Trophoblast cell (in vitro differentiated cells and primary cell): ENCODE data around the gene IL4.

Experiments used
- DNase-seq, 2 donors: peaks; one replicate each; pipeline ENCODE4 v3.0.0-alpha.2; 2016
- H2AFZ ChIP-seq: 2 replicates; pipeline ENCODE4 v1.6.1; 2013; ENCODE audit warnings: low read length, moderate library complexity, mild to moderate bottlenecking; ENCODE audit not compliant: insufficient read depth, poor library complexity
- H2AK5ac ChIP-seq: 2 replicates; pipeline ENCODE4 v1.6.1; 2013; ENCODE audit warnings: mild to moderate bottlenecking, low read length
- H2BK120ac ChIP-seq: 2 replicates; pipeline ENCODE4 v1.6.1; 2013; ENCODE audit warnings: low read length, mild to moderate bottlenecking, moderate library complexity; ENCODE audit not compliant: insufficient read depth, poor library complexity
- H2BK12ac ChIP-seq: 2 replicates; pipeline ENCODE4 v1.6.1; 2013; ENCODE audit warnings: mild to moderate bottlenecking, low read length, moderate library complexity
- H2BK5ac ChIP-seq: 2 replicates; pipeline ENCODE4 v1.6.1; 2013; ENCODE audit warnings: low read length, low read depth, moderate library complexity, mild to moderate bottlenecking; ENCODE audit not compliant: poor library complexity
- H3K14ac ChIP-seq: 2 replicates; pipeline ENCODE4 v1.6.1; 2013; ENCODE audit warnings: mild to moderate bottlenecking, low read length
- H3K18ac ChIP-seq: 2 replicates; pipeline ENCODE4 v1.6.1; 2013; ENCODE audit warnings: mild to moderate bottlenecking, low read length
- H3K23ac ChIP-seq: 2 replicates; pipeline ENCODE4 v1.6.1; 2013; ENCODE audit warnings: low read length
- H3K27ac ChIP-seq: 2 replicates; pipeline ENCODE4 v1.5.1; 2013; ENCODE audit warnings: low read depth, mild to moderate bottlenecking, inconsistent platforms, low read length, moderate library complexity
- H3K27me3 ChIP-seq: 2 replicates; pipeline ENCODE4 v1.6.1; 2013; ENCODE audit warnings: inconsistent platforms, mild to moderate bottlenecking, low read length, moderate library complexity; ENCODE audit not compliant: insufficient read depth
- H3K36me3 ChIP-seq, 2 experiments: 1 replicate in 1 of 2; 2 replicates in 1 of 2; pipeline ENCODE4 v1.6.1; 2013; ENCODE audit warnings: low read length in 2 of 2, mild to moderate bottlenecking in 2 of 2, moderate library complexity in 1 of 2; ENCODE audit not compliant: insufficient read depth in 2 of 2, control insufficient read depth in 1 of 2
- H3K4ac ChIP-seq: 2 replicates; pipeline ENCODE4 v1.6.1; 2013; ENCODE audit warnings: low read depth, mild to moderate bottlenecking, low read length, moderate library complexity
- H3K4me1 ChIP-seq, 2 experiments: 1 replicate in 1 of 2; 2 replicates in 1 of 2; pipeline ENCODE4 v1.6.1; 2013; ENCODE audit warnings: low read length in 2 of 2, mild to moderate bottlenecking in 2 of 2, moderate library complexity in 1 of 2; ENCODE audit not compliant: insufficient read depth in 2 of 2, control insufficient read depth in 1 of 2
- H3K4me2 ChIP-seq: 2 replicates; pipeline ENCODE4 v1.6.1; 2013; ENCODE audit warnings: inconsistent platforms, mild to moderate bottlenecking, low read length, moderate library complexity
- H3K4me3 ChIP-seq: 2 replicates; pipeline ENCODE4 v1.5.1; 2013; ENCODE audit warnings: mild to moderate bottlenecking, low read depth, low read length, inconsistent platforms
- H3K79me1 ChIP-seq: one replicate; pipeline ENCODE4 v1.6.1; 2013; ENCODE audit warnings: low read length
- H3K79me2 ChIP-seq: 2 replicates; pipeline ENCODE4 v1.6.1; 2013; ENCODE audit warnings: low read length, mild to moderate bottlenecking; ENCODE audit not compliant: control insufficient read depth, insufficient read depth, poor library complexity
- H3K9ac ChIP-seq: 2 replicates; pipeline ENCODE4 v1.6.1; 2013; ENCODE audit warnings: mild to moderate bottlenecking, low read length
- H3K9me3 ChIP-seq: 2 replicates; pipeline ENCODE4 v1.6.1; 2013; ENCODE audit warnings: low read depth, mild to moderate bottlenecking, control low read depth, inconsistent platforms, low read length; ENCODE audit not compliant: insufficient read depth
- H4K12ac ChIP-seq: 2 replicates; pipeline ENCODE4 v1.6.1; 2013; ENCODE audit warnings: low read depth, mild to moderate bottlenecking, low read length, moderate library complexity
- H4K8ac ChIP-seq: 2 replicates; pipeline ENCODE4 v1.6.1; 2013; ENCODE audit warnings: low read depth, mild to moderate bottlenecking, low read length, moderate library complexity
- H4K91ac ChIP-seq: one replicate; pipeline ENCODE4 v1.6.1; 2013; ENCODE audit warnings: low read depth, mild to moderate bottlenecking, low read length, moderate library complexity
- whole genome bisulfite sequencing: extraction: QIAGEN DNeasy Blood & Tissue Kit; methylation state at CpG from one replicate; pipeline ENCODE4 v1.1.7; 2013; ENCODE audit warnings: missing lambda C conversion rate; ENCODE audit not compliant: insufficient read length, insufficient coverage; ENCODE audit errors: extremely low coverage; 5-methylcytosine and 5-hydroxymethylcytosine counted together

The IL4 gene

DNA sequence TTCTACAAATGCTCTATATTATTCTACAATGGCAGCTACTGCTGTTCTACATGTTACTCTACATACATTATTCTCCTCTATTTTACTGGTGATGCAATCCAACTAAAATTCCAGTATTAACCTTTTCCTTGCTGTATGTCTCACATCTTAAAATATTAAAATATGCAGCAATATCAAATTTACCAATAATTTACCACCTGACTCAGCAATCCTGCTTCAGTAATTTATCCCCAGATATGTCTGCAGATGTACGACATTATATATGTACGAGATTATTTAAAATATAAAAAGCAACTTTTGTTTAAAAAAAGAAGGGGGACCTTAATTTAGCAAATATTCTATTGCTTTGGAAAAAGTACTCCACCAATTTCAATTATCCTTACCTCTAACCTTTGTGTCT is 52.0 kb downstream of the IL4 start:
- no peak overlapping the region for H3K18ac ChIP-seq
- DNase-seq: no peak
- no peak overlapping the region for H2BK5ac ChIP-seq
- no peak overlapping the region for H4K91ac ChIP-seq
- WGBS: no CpG with 5 or more reads among the region's 2 CpGs
- H2BK12ac ChIP-seq: no peak overlapping the region
- no peak overlapping the region for H3K9ac ChIP-seq
- H3K14ac ChIP-seq: no peak overlapping the region
- peaks cover 3 to 4% of the 10 kb centered on the region in 2 experiments for H3K36me3 ChIP-seq
- no peaks in the 10 kb centered on the region for H3K27me3 ChIP-seq
- H3K4me1 ChIP-seq: no peaks in the 10 kb centered on the region
- H2BK120ac ChIP-seq: no peak overlapping the region
- no peak overlapping the region for H4K8ac ChIP-seq
- H3K4me2 ChIP-seq: no peak overlapping the region
- H3K4me3 ChIP-seq: no peak overlapping the region
- H2AFZ ChIP-seq: no peak overlapping the region
- no peak overlapping the region for H3K23ac ChIP-seq
- H4K12ac ChIP-seq: no peak overlapping the region
- no peaks in the 10 kb centered on the region for H3K79me2 ChIP-seq
- H3K4ac ChIP-seq: no peak overlapping the region
- no peaks in the 10 kb centered on the region for H3K79me1 ChIP-seq
- H3K9me3 ChIP-seq: no peaks in the 10 kb centered on the region
- no peak overlapping the region for H3K27ac ChIP-seq
- H2AK5ac ChIP-seq: no peak overlapping the region

DNA sequence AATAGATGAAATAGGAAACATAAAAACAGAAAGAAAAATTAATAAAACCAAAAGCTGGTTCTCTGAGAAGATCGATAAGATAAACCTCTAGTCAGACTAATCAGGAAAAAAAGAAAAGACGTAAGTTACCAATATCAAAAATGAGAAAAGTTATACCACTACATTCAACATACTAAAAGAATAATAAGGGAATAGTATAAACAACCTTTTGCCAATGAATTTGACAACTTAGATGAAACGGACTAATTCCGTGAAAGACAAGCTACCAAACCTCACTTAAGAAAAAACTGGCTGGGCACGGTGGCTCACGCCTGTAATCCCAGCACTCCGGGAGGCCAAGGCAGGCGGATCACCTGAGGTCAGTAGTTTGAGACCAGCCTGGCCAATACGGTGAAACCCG is 56.1 kb downstream of the IL4 start:
- H3K79me2 ChIP-seq: no peaks in the 10 kb centered on the region
- no peaks in the 10 kb centered on the region for H3K9me3 ChIP-seq
- H2BK12ac ChIP-seq: no peak overlapping the region
- H2BK5ac ChIP-seq: no peak overlapping the region
- no peak overlapping the region for H4K91ac ChIP-seq
- H2BK120ac ChIP-seq: no peak overlapping the region
- DNase-seq: no peak
- H3K36me3 ChIP-seq: peaks cover 3 to 8% of the 10 kb centered on the region in 2 experiments
- H3K18ac ChIP-seq: no peak overlapping the region
- no peak overlapping the region for H4K12ac ChIP-seq
- no peak overlapping the region for H3K14ac ChIP-seq
- no peak overlapping the region for H2AFZ ChIP-seq
- no CpG with 5 or more reads among the region's 10 CpGs for WGBS
- no peak overlapping the region for H4K8ac ChIP-seq
- H3K4me3 ChIP-seq: no peak overlapping the region
- H3K4me1 ChIP-seq: no peaks in the 10 kb centered on the region
- H2AK5ac ChIP-seq: no peak overlapping the region
- H3K27ac ChIP-seq: no peak overlapping the region
- H3K23ac ChIP-seq: no peak overlapping the region
- H3K9ac ChIP-seq: no peak overlapping the region
- H3K79me1 ChIP-seq: no peaks in the 10 kb centered on the region
- no peaks in the 10 kb centered on the region for H3K27me3 ChIP-seq
- H3K4ac ChIP-seq: no peak overlapping the region
- no peak overlapping the region for H3K4me2 ChIP-seq
